Measurements from ENCODE around the gene ZNF669. TPM values are rescaled to one million over a fixed set of nuclear protein-coding genes. Genes with fewer than 3 reads are reported as not detected.
A peak's percentile ranks its signal among the peaks of the same experiment; 100 is the strongest.
"Not testable (repeated sequence)": the region's sequence is repeated elsewhere in the genome, so short reads cannot be mapped to it uniquely, and the experiment has no call there.

The ZNF669 gene
- total RNA-seq, 3 donors from 2014 or later, result 6.1 to 7.0 (median 6.3) TPM

DNA sequence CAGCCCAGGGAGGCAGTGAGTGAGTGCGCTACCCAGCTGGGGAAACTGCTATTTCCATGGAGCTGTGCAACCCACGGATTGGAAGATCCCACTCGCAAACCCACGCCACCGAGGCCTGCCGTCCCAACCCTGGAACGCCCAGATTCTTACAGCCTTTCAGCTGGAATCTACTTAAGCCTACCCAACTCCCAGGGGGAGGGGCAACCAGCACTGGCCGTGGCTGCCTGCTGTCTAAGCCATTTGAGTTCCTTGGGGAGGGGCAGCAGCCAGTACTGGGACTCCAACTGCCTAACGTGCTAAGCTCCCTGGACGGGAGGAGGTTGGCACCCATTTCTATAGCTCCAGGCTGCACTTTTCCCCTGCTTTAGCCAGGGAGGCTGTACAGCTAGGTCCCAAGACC is 27.1 kb upstream of the ZNF669 start:
- intact Hi-C loops (cut with DNase I, micrococcal nuclease), result no loop called here
- Histone ChIP-seq H3K4me1 (ENCODE audit: low read depth) (no peaks in the 10 kb centered on the region), H3K36me3 (ENCODE audit: low read depth) (no peaks in the 10 kb centered on the region), H3K4me3 (no peak overlapping the region), H3K9me3 (peaks cover 63% of the 10 kb centered on the region)
- TF ChIP-seq, protein P1, sequence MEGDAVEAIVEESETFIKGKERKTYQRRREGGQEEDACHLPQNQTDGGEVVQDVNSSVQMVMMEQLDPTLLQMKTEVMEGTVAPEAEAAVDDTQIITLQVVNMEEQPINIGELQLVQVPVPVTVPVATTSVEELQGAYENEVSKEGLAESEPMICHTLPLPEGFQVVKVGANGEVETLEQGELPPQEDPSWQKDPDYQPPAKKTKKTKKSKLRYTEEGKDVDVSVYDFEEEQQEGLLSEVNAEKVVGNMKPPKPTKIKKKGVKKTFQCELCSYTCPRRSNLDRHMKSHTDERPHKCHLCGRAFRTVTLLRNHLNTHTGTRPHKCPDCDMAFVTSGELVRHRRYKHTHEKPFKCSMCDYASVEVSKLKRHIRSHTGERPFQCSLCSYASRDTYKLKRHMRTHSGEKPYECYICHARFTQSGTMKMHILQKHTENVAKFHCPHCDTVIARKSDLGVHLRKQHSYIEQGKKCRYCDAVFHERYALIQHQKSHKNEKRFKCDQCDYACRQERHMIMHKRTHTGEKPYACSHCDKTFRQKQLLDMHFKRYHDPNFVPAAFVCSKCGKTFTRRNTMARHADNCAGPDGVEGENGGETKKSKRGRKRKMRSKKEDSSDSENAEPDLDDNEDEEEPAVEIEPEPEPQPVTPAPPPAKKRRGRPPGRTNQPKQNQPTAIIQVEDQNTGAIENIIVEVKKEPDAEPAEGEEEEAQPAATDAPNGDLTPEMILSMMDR (IDR thresholded peaks at IDR 0.05), result no peak
- ATAC-seq (no peak), DNase-seq (no peak)

DNA sequence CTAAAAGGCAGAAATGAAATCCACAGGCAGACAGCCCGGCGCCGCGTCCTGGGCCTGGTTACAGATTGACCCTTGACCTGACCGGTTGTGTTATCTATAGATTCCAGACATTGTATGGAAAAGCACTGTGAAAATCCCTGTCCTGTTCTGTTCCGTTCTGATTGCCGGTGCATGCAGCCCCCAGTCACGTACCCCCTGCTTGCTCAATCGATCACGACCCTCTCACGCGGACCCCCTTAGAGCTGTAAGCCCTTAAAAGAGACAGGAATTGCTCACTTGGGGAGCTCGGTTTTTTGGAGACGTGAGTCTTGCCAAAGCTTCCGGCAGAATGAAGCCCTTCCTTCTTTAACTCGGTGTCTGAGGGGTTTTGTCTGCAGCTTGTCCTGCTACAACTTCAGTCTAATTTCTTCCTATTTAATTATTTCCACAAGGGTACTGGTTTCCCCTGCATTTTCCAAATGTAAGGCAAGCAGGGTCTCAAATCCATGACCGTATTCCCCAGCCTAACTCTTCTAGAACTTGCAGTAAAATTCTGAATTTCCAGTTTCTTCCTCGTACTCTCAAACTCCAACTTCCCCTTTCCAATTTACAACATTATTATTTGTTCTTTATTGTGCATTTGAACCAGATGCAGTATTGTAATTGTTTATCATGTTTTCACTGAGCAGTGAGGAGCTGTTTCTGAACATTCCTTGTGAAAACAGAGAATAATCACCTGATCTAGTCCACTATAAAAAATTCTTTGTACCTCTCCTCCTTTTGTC is 23.5 kb upstream of the ZNF669 start:
- H3K9me3 ChIP-seq, result peaks cover 28% of the 10 kb centered on the region
- H3K36me3 ChIP-seq (ENCODE audit: low read depth); H3K4me3 ChIP-seq; intact Hi-C loops (cut with DNase I, micrococcal nuclease); ATAC-seq; H3K4me1 ChIP-seq (ENCODE audit: low read depth); DNase-seq: not testable (repeated sequence)

DNA sequence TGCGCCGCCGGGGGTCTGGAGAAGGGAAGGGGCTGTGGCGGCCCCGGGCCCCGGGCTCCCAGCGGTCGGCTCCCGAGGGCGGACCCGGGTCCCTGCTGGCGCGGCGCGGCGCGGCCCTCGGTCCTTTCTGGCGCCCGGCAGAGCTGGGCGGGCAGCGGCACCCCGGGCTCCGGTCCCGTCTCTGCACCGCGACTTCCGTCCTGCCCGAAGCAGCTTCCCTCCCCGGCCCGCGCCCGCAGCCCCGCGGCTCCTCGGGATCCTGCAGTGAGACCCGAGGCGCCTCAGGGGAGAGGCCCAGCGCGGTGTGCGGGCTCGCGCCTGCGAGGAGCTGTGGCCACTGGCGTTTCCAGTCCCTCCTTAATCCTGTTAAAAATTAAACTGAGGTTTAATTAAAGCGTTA is 22.4 kb upstream of the ZNF669 start:
- H3K4me1 ChIP-seq (ENCODE audit: low read depth); intact Hi-C loops (cut with DNase I, micrococcal nuclease); DNase-seq; H3K4me3 ChIP-seq; H3K36me3 ChIP-seq (ENCODE audit: low read depth): not testable (repeated sequence)
- H3K9me3 ChIP-seq, result peaks cover 17% of the 10 kb centered on the region
- ATAC-seq, result peak; percentile 86

DNA sequence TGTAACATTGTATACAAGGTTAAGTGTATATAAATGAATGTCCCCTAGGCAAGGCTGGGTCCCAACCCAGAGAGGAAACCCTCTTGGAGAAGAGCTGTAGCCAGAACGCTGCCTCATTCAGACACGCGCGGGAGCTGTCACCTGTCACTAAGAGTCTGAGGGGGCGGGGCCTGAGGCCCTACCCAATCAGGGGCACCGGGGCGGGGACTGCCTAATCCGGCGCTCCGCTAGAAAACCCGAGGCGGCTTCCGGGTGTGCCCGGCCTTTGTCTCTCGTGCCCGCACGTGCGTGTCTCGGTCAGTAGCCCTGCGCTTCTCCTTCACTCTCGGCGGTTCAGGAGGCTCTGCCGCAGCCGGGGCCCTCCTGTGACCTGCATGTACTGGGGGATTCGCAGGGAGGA is 22.0 kb upstream of the ZNF669 start:
- H3K4me1 ChIP-seq (ENCODE audit: low read depth); H3K36me3 ChIP-seq (ENCODE audit: low read depth); intact Hi-C loops (cut with DNase I, micrococcal nuclease); DNase-seq; H3K4me3 ChIP-seq: not testable (repeated sequence)
- peaks cover 13% of the 10 kb centered on the region for H3K9me3 ChIP-seq
- ATAC-seq, result peak; percentile 99

DNA sequence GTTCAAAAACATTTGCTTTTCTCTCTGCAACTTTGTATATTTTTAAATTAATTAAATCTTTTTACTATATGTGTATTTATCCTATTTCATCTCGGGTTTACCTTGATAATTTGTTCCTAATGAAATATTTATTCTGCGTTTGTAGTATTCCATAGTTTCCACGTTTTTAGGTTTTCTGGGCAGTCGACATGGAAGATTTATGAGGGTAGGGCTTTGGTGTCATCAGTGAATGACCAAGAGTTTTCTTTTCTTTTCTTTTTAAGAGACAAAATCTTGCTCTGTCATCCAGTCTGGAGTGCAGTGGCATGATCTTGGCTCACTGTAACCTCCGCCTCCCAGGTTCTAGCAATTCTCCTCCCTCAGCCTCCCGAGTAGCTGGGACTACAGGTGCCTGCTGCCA is 17.2 kb upstream of the ZNF669 start:
- intact Hi-C loops (cut with DNase I, micrococcal nuclease), result no loop called here
- no peaks in the 10 kb centered on the region for H3K9me3 ChIP-seq
- no peak for DNase-seq
- TF ChIP-seq, protein P1 (IDR thresholded peaks at IDR 0.05), result no peak
- no peak for ATAC-seq
- H3K36me3 ChIP-seq (ENCODE audit: low read depth), result no peaks in the 10 kb centered on the region
- no peaks in the 10 kb centered on the region for H3K4me1 ChIP-seq (ENCODE audit: low read depth)
- no peak overlapping the region for H3K4me3 ChIP-seq

DNA sequence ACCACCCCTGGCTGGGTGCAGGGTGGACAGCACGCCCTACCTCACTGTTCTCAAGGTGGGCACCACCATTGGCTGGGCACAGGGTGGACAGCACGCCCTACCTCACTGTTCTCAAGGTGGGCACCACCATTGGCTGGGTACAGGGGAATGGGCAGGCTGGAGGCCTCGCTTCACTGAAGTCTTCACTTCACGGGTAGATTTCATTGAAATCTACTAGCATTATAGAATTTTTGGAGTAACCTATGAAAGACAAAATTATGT is 16.2 kb upstream of the ZNF669 start:
- ATAC-seq; H3K4me3 ChIP-seq; H3K4me1 ChIP-seq (ENCODE audit: low read depth); H3K36me3 ChIP-seq (ENCODE audit: low read depth); H3K9me3 ChIP-seq; DNase-seq; intact Hi-C loops (cut with DNase I, micrococcal nuclease): not testable (repeated sequence)

DNA sequence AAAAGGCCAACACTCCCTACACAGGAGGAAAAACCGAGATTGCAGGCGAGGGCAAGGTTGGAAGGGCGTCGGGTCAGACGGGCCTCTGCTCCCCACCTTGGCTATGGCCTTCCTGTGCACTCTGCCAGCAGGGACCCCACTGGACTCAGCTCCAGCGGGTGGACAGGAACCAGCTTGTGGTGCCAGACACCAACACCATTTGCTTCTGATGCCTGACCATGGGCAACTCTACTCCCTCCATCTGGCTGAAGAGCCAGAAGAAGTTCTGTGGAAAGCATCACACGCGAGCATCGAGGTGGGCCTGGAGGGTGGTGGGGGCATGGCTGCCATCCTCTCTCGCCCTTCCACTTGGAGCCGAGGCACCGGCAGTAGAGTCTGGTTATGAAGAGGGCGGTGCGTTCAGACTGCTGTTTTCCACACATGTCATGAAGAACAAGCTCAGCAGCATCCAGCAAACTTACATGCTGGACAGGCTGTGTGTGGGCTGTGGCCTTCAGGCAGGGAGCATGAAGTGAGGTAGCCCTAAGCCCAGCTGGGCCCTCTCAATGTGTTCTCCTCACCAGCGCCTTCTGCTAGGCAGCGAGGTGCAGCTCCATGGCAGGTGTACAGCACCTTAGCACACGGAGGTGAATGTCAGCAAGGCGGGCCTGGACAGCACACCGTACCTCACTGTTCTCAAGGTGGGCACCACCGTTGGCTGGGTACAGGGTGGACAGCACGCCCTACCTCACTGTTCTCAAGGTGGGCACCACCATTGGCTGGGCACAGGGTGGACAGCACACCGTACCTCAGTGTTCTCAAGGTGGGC is 15.6 kb upstream of the ZNF669 start:
- Histone ChIP-seq H3K9me3 (no peaks in the 10 kb centered on the region), H3K4me1 (ENCODE audit: low read depth) (no peaks in the 10 kb centered on the region), H3K4me3 (no peak overlapping the region), H3K36me3 (ENCODE audit: low read depth) (no peaks in the 10 kb centered on the region)
- peak; percentile 22 for ATAC-seq
- no peak for DNase-seq
- intact Hi-C loops (cut with DNase I, micrococcal nuclease), result no loop called here
- TF ChIP-seq, protein P1 (IDR thresholded peaks at IDR 0.05), result no peak

Data from mucosa of descending colon (tissue), 3 donors.